Measurements from ENCODE around the gene IL19.

Gene IL19

GRCh38 chr1:206796116-206796515 lies 25.5 kb downstream of the IL19 start:
- H3K27ac ChIP-seq (ENCODE audit: low read depth, low read length) = no peak overlapping the region
- no peak overlapping the region for H3K9ac ChIP-seq (ENCODE audit: low read length)
- H3K36me3 ChIP-seq (ENCODE audit: insufficient read depth, low read length) = no peaks in the 10 kb centered on the region
- H3K4me3 ChIP-seq (ENCODE audit: low read depth in 1 of 2, low read length in 2 of 2) = no peak overlapping the region
- no peaks in the 10 kb centered on the region for H3K9me3 ChIP-seq (ENCODE audit: low read length)
- H3K4me1 ChIP-seq (ENCODE audit: insufficient read depth, low read length) = no peaks in the 10 kb centered on the region
- no peaks in the 10 kb centered on the region for H3K27me3 ChIP-seq (ENCODE audit: control insufficient read depth in 1 of 2, insufficient read depth in 2 of 2, low read length in 2 of 2)

- no peaks in the 10 kb centered on the region for H3K36me3 ChIP-seq (ENCODE audit: insufficient read depth, low read length)
- H3K27me3 ChIP-seq (ENCODE audit: control insufficient read depth in 1 of 2, insufficient read depth in 2 of 2, low read length in 2 of 2) = no peaks in the 10 kb centered on the region
- no peak overlapping the region for H3K9ac ChIP-seq (ENCODE audit: low read length)
- H3K4me3 ChIP-seq (ENCODE audit: low read depth in 1 of 2, low read length in 2 of 2) = no peak overlapping the region
- no peak overlapping the region for H3K27ac ChIP-seq (ENCODE audit: low read depth, low read length)
- no peaks in the 10 kb centered on the region for H3K9me3 ChIP-seq (ENCODE audit: low read length)
- H3K4me1 ChIP-seq (ENCODE audit: insufficient read depth, low read length) = no peaks in the 10 kb centered on the region
These were observed 26.4 kb downstream of the IL19 start for GRCh38 chr1:206796981-206797402.

GRCh38 chr1:206797534-206798383 lies 27.2 kb downstream of the IL19 start:
- Histone ChIP-seq H3K27me3 (ENCODE audit: control insufficient read depth in 1 of 2, insufficient read depth in 2 of 2, low read length in 2 of 2) (no peaks in the 10 kb centered on the region), H3K27ac (ENCODE audit: low read depth, low read length) (no peak overlapping the region), H3K4me1 (ENCODE audit: insufficient read depth, low read length) (no peaks in the 10 kb centered on the region), H3K4me3 (ENCODE audit: low read depth in 1 of 2, low read length in 2 of 2) (no peak overlapping the region), H3K9me3 (ENCODE audit: low read length) (no peaks in the 10 kb centered on the region), H3K36me3 (ENCODE audit: insufficient read depth, low read length) (no peaks in the 10 kb centered on the region), H3K9ac (ENCODE audit: low read length) (no peak overlapping the region)

- no peak overlapping the region for H3K9ac ChIP-seq (ENCODE audit: low read length)
- H3K4me3 ChIP-seq (ENCODE audit: low read depth in 1 of 2, low read length in 2 of 2) = no peak overlapping the region
- no peaks in the 10 kb centered on the region for H3K36me3 ChIP-seq (ENCODE audit: insufficient read depth, low read length)
- no peaks in the 10 kb centered on the region for H3K9me3 ChIP-seq (ENCODE audit: low read length)
- no peaks in the 10 kb centered on the region for H3K4me1 ChIP-seq (ENCODE audit: insufficient read depth, low read length)
- H3K27me3 ChIP-seq (ENCODE audit: control insufficient read depth in 1 of 2, insufficient read depth in 2 of 2, low read length in 2 of 2) = no peaks in the 10 kb centered on the region
- H3K27ac ChIP-seq (ENCODE audit: low read depth, low read length) = no peak overlapping the region
These were observed 27.9 kb downstream of the IL19 start for GRCh38 chr1:206798384-206798996.

- no peaks in the 10 kb centered on the region for H3K36me3 ChIP-seq (ENCODE audit: insufficient read depth, low read length)
- no peaks in the 10 kb centered on the region for H3K9me3 ChIP-seq (ENCODE audit: low read length)
- H3K27ac ChIP-seq (ENCODE audit: low read depth, low read length) = no peak overlapping the region
- no peak overlapping the region for H3K4me3 ChIP-seq (ENCODE audit: low read depth in 1 of 2, low read length in 2 of 2)
- H3K4me1 ChIP-seq (ENCODE audit: insufficient read depth, low read length) = no peaks in the 10 kb centered on the region
- no peaks in the 10 kb centered on the region for H3K27me3 ChIP-seq (ENCODE audit: control insufficient read depth in 1 of 2, insufficient read depth in 2 of 2, low read length in 2 of 2)
- no peak overlapping the region for H3K9ac ChIP-seq (ENCODE audit: low read length)
These were observed 28.7 kb downstream of the IL19 start for GRCh38 chr1:206799311-206799710.

- Histone ChIP-seq H3K27ac (ENCODE audit: low read depth, low read length) (no peak overlapping the region), H3K36me3 (ENCODE audit: insufficient read depth, low read length) (no peaks in the 10 kb centered on the region), H3K27me3 (ENCODE audit: control insufficient read depth in 1 of 2, insufficient read depth in 2 of 2, low read length in 2 of 2) (no peaks in the 10 kb centered on the region), H3K9me3 (ENCODE audit: low read length) (no peaks in the 10 kb centered on the region), H3K4me3 (ENCODE audit: low read depth in 1 of 2, low read length in 2 of 2) (no peak overlapping the region), H3K9ac (ENCODE audit: low read length) (no peak overlapping the region), H3K4me1 (ENCODE audit: insufficient read depth, low read length) (no peaks in the 10 kb centered on the region)
These were observed 29.8 kb downstream of the IL19 start for GRCh38 chr1:206800411-206800810.

- H3K27me3 ChIP-seq (ENCODE audit: control insufficient read depth in 1 of 2, insufficient read depth in 2 of 2, low read length in 2 of 2) = no peaks in the 10 kb centered on the region
- no peak overlapping the region for H3K27ac ChIP-seq (ENCODE audit: low read depth, low read length)
- no peaks in the 10 kb centered on the region for H3K36me3 ChIP-seq (ENCODE audit: insufficient read depth, low read length)
- no peak overlapping the region for H3K9ac ChIP-seq (ENCODE audit: low read length)
- no peak overlapping the region for H3K4me3 ChIP-seq (ENCODE audit: low read depth in 1 of 2, low read length in 2 of 2)
- H3K4me1 ChIP-seq (ENCODE audit: insufficient read depth, low read length) = no peaks in the 10 kb centered on the region
- H3K9me3 ChIP-seq (ENCODE audit: low read length) = no peaks in the 10 kb centered on the region
These were observed 30.3 kb downstream of the IL19 start for GRCh38 chr1:206800891-206801290.

- Histone ChIP-seq H3K9me3 (ENCODE audit: low read length) (no peaks in the 10 kb centered on the region), H3K36me3 (ENCODE audit: insufficient read depth, low read length) (no peaks in the 10 kb centered on the region), H3K9ac (ENCODE audit: low read length) (no peak overlapping the region), H3K4me1 (ENCODE audit: insufficient read depth, low read length) (no peaks in the 10 kb centered on the region), H3K27me3 (ENCODE audit: control insufficient read depth in 1 of 2, insufficient read depth in 2 of 2, low read length in 2 of 2) (no peaks in the 10 kb centered on the region), H3K4me3 (ENCODE audit: low read depth in 1 of 2, low read length in 2 of 2) (no peak overlapping the region), H3K27ac (ENCODE audit: low read depth, low read length) (no peak overlapping the region)
These were observed 30.9 kb downstream of the IL19 start for GRCh38 chr1:206801467-206801866.

GRCh38 chr1:206802401-206802800 lies 31.8 kb downstream of the IL19 start:
- no peaks in the 10 kb centered on the region for H3K9me3 ChIP-seq (ENCODE audit: low read length)
- no peak overlapping the region for H3K9ac ChIP-seq (ENCODE audit: low read length)
- H3K27me3 ChIP-seq (ENCODE audit: control insufficient read depth in 1 of 2, insufficient read depth in 2 of 2, low read length in 2 of 2) = no peaks in the 10 kb centered on the region
- H3K4me1 ChIP-seq (ENCODE audit: insufficient read depth, low read length) = no peaks in the 10 kb centered on the region
- no peak overlapping the region for H3K4me3 ChIP-seq (ENCODE audit: low read depth in 1 of 2, low read length in 2 of 2)
- no peak overlapping the region for H3K27ac ChIP-seq (ENCODE audit: low read depth, low read length)
- H3K36me3 ChIP-seq (ENCODE audit: insufficient read depth, low read length) = no peaks in the 10 kb centered on the region

GRCh38 chr1:206803221-206803730 lies 32.7 kb downstream of the IL19 start:
- no peaks in the 10 kb centered on the region for H3K9me3 ChIP-seq (ENCODE audit: low read length)
- no peaks in the 10 kb centered on the region for H3K27me3 ChIP-seq (ENCODE audit: control insufficient read depth in 1 of 2, insufficient read depth in 2 of 2, low read length in 2 of 2)
- H3K27ac ChIP-seq (ENCODE audit: low read depth, low read length) = no peak overlapping the region
- no peak overlapping the region for H3K9ac ChIP-seq (ENCODE audit: low read length)
- H3K36me3 ChIP-seq (ENCODE audit: insufficient read depth, low read length) = no peaks in the 10 kb centered on the region
- H3K4me3 ChIP-seq (ENCODE audit: low read depth in 1 of 2, low read length in 2 of 2) = no peak overlapping the region
- H3K4me1 ChIP-seq (ENCODE audit: insufficient read depth, low read length) = no peaks in the 10 kb centered on the region

GRCh38 chr1:206804156-206804737 lies 33.7 kb downstream of the IL19 start:
- no peak overlapping the region for H3K27ac ChIP-seq (ENCODE audit: low read depth, low read length)
- H3K4me1 ChIP-seq (ENCODE audit: insufficient read depth, low read length) = no peaks in the 10 kb centered on the region

More at GRCh38 chr1:206804156-206804737, 33.7 kb downstream of the IL19 start:
- no peak overlapping the region for H3K9ac ChIP-seq (ENCODE audit: low read length)
- H3K27me3 ChIP-seq (ENCODE audit: control insufficient read depth in 1 of 2, insufficient read depth in 2 of 2, low read length in 2 of 2) = no peaks in the 10 kb centered on the region
- no peaks in the 10 kb centered on the region for H3K9me3 ChIP-seq (ENCODE audit: low read length)
- H3K36me3 ChIP-seq (ENCODE audit: insufficient read depth, low read length) = no peaks in the 10 kb centered on the region
- no peak overlapping the region for H3K4me3 ChIP-seq (ENCODE audit: low read depth in 1 of 2, low read length in 2 of 2)

Data from muscle layer of colon (tissue), 2 donors.